AG10803 (cell line): ENCODE measurements around the gene CSNK2A3.
"Not testable (repeated sequence)": the region's sequence is repeated elsewhere in the genome, so short reads cannot be mapped to it uniquely, and the experiment has no call there.

Source experiments
- DNase-seq: peaks from one replicate; pipeline ENCODE4 v3.0.0; 2010; ENCODE audit warnings: low read depth
- H3K4me3 ChIP-seq: 2 replicates; pipeline ENCODE4 v1.5.1; 2011; ENCODE audit warnings: mild to moderate bottlenecking, low read length, control low read depth
- TF ChIP-seq, protein P1 (sequence below): conservative IDR thresholded peaks from 2 replicates; pipeline ENCODE4 v1.5.1; 2011; ENCODE audit warnings: mild to moderate bottlenecking, low read length, control low read depth, inconsistent platforms

Gene CSNK2A3

DNA sequence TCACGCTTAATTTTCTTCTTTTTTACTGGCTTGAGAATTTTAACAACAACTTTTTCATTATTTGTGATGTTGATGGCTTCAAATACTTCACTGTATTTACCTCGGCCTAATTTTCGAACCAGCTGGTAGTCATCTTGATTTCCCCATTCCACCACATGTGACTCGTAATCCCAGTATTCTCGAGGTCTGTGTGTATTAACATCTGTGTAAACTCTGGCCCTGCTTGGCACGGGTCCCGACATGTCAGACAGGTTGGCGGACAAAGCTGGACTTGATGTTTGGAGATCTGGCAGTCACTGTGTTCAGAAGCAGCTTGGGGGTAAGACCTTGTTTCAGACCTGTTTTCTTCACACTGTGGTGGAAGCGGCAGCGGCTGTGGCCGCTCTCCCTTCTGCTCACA lies at the start of gene CSNK2A3:
Gene CSNK2A3, minus strand, starts transcription at position 373 of the 400 bp plus-strand sequence. Its CDS starts 131 bp downstream, at position 242.
- DNase-seq = not testable (repeated sequence)

DNA sequence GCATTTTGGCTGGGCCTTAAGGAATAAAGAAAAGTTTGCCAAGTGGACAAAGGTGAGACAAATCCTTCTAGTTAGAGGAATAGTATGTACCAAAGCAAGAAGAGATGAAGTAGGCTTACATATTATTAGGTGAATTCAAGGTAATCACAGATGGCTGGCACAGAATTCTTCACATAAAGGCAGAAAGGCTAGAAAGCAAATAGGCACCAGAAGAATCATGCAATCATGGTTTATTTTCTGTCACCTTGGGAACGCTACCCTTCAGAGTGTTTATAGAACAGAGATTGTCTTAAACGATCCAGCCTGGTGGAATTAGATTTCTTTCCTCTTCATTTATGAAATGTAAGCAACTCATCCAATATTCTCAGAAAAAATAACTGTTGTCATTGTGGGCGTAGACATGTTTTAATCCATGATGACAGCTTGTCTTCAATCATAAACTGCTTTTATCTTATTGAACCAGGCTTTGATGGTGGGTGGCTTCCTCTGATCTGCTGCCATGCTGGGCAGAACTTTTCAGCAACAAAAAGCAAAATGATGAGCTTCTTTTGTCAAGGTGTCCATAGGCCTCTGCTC lies 49.0 kb upstream of the CSNK2A3 start:
- DNase-seq = no peak
- no peak overlapping the region for H3K4me3 ChIP-seq
- TF ChIP-seq, protein P1, sequence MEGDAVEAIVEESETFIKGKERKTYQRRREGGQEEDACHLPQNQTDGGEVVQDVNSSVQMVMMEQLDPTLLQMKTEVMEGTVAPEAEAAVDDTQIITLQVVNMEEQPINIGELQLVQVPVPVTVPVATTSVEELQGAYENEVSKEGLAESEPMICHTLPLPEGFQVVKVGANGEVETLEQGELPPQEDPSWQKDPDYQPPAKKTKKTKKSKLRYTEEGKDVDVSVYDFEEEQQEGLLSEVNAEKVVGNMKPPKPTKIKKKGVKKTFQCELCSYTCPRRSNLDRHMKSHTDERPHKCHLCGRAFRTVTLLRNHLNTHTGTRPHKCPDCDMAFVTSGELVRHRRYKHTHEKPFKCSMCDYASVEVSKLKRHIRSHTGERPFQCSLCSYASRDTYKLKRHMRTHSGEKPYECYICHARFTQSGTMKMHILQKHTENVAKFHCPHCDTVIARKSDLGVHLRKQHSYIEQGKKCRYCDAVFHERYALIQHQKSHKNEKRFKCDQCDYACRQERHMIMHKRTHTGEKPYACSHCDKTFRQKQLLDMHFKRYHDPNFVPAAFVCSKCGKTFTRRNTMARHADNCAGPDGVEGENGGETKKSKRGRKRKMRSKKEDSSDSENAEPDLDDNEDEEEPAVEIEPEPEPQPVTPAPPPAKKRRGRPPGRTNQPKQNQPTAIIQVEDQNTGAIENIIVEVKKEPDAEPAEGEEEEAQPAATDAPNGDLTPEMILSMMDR = no peak

More for the DNA sequence above, at the start of gene CSNK2A3:
- H3K4me3 ChIP-seq = not testable (repeated sequence)

DNA sequence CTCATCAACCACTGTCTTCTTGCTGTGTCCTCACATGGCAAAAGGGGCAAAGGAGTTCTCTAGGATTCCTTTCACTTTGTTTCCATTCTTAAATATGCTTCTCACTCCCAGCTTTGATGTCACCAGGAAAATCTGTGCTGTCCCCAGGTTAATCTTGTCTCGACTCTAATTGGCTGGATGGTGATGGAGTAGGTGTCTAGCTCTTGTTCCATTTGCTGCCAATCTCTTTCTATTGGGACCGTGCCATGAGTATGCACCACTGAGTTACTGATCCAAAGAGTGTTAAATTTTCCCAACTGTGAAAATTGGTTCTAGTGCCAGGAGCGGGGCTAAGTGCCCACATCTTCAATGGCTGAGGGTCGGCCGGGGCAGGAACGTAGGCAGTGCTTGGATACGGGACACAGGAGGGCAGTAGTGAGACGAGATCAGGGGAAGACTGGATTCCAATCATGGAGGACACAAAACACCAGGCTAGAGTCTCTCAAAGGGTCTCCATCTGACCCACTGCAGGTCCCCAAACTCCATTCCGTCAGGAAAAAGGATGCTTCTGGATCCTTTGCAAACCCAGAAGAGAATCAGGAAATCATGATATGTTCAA lies 47.7 kb upstream of the CSNK2A3 start:
- TF ChIP-seq, protein P1 = no peak
- H3K4me3 ChIP-seq = no peak overlapping the region
- DNase-seq = no peak

DNA sequence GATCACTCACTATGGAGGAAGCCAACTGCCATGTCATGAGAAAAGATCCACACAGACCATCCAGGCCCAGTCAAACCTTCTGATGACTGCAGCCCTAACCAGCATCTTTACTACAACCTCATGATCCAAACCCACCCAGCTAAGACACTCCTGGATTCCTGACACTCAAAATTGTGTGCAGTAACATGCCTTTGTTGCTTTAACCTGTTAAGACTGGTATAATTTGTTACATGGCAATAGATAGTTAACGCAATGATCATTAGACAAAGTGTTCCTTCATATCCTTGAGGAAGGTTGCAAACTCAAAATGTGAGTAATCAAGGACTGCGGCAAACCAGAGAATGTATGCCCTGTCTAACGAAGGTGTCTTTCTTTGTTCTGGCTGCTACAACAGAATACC lies 47.1 kb upstream of the CSNK2A3 start:
- no peak overlapping the region for H3K4me3 ChIP-seq
- TF ChIP-seq, protein P1 = no peak
- no peak for DNase-seq

DNA sequence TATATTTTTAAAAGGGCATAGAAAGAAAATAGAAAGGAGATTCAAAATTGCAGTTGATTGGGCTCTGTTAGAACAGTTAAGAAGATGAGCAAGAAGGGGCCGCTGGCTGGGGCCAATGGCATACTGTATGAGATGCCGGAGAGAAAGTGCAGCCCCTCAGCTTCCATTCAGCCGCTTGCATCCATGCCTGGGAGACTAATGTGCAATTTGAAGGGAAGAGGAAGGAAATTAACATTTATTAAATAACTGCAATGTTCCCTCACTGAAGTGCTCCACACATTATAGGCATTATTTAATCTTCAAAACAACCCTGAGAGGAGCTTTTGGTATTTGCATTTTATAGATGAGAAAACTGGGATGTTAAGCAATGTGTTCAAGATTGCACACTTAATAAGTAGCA lies 44.7 kb upstream of the CSNK2A3 start:
- H3K4me3 ChIP-seq = no peak overlapping the region
- DNase-seq = no peak
- TF ChIP-seq, protein P1 = no peak

DNA sequence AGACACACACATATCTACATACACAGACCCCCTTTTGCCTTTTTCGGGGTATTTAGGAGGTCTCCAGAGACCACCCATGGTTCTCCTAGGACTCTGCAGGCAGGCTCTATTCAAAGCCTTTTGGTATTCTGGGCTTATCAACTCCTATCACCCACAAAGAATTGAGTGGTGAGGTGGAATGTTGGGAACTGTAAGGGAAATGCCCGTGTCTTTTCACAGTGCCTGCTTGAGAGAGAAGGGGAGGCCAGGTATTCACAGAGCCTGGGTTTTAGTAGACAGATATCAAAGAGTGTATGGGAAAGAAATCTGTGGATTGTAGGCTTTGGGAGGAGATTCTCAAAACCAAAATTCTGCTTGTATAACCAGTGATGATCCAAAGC lies 44.0 kb upstream of the CSNK2A3 start:
- no peak for DNase-seq
- H3K4me3 ChIP-seq = no peak overlapping the region
- TF ChIP-seq, protein P1 = no peak

DNA sequence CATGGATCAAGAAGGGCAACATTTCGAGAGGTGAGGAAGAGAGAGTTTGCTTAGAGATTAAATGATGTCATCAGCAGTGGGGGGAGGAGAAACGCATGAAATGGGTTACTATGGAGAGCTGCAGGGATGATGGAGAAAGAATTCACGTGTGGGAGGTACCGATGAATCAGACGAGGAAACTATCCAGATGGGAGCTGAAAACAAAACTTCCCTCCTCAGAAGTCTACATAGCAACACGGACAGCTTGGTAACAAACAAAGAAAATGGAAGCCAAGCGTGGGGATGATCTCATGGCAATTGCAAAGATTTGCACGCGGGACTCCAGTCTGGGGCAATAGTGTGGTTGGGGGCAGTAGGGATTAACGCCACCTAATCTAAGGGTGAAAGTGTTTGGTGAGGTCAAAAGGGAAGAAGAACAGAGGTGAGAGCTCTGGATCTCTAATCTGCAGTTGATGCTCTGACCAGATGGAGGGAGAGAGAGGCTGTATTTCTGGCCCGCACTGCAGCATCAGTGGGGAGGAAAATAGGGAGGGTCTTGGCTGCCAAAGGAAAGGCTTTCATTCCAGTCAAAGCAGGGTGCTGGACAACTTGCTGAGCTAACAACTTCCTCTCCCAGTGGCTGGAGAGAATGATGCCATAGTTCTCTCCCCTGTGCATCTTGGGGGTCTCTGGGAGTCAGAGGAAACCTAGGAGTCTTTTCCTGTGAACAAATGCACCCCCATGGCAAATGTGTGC lies 43.4 kb upstream of the CSNK2A3 start:
- DNase-seq = peak; percentile 92
- H3K4me3 ChIP-seq = no peak overlapping the region

More for the DNA sequence above, 43.4 kb upstream of the CSNK2A3 start:
- TF ChIP-seq, protein P1 = no peak
